HEK293 (cell line): ENCODE measurements around the gene GPR146.

Experiments
- CTCF ChIA-PET: fragments of 350-600 bp; formaldehyde crosslinking; extraction: SDS; loops from one replicate; lab custom pipeline; 2021; ENCODE audit warnings: antibody characterized with exemption; lab: Yijun Ruan, JAX
- POLR2A ChIA-PET: fragments of 300-600 bp; formaldehyde crosslinking; extraction: SDS; loops from one replicate; lab custom pipeline; 2020; ENCODE audit warnings: antibody characterized with exemption, inconsistent platforms; lab: Yijun Ruan, JAX
- H3K27ac ChIP-seq: fragments of 200-500 bp; sonication (Bioruptor generic); 2 replicates; pipeline ENCODE4 v1.5.1; 2014; ENCODE audit warnings: low read depth, low read length, control low read depth, inconsistent platforms; ENCODE audit errors: extremely low read depth
- H3K36me3 ChIP-seq, 2 experiments: fragments of 200-500 bp in 1 of 2; sonication (Bioruptor generic) in 1 of 2; 1 replicate in 1 of 2; 2 replicates in 1 of 2; pipeline ENCODE4 v1.5.1; 2014 to 2017; ENCODE audit warnings: inconsistent platforms in 2 of 2, low read length in 2 of 2; ENCODE audit not compliant: control insufficient read depth in 2 of 2, insufficient read depth in 1 of 2
- H3K4me1 ChIP-seq: fragments of 200-500 bp; sonication (Bioruptor generic); 2 replicates; pipeline ENCODE4 v1.5.1; 2014; ENCODE audit warnings: mild to moderate bottlenecking, low read length, inconsistent platforms; ENCODE audit not compliant: control insufficient read depth, insufficient read depth
- H3K4me3 ChIP-seq: 2 replicates; pipeline ENCODE4 v1.5.1; 2011; ENCODE audit warnings: low read depth, mild to moderate bottlenecking, control low read depth, low read length, moderate library complexity
- H3K9me3 ChIP-seq: fragments of 200-500 bp; sonication (Bioruptor generic); 2 replicates; pipeline ENCODE4 v1.5.1; 2014; ENCODE audit warnings: low read depth, low read length, inconsistent platforms; ENCODE audit not compliant: control insufficient read depth, insufficient read depth
- BCL11A ChIP-seq: fragments of 450-650 bp; formaldehyde crosslinking; IDR thresholded peaks from 2 replicates; pipeline ENCODE4 v1.5.1; 2016; ENCODE audit warnings: low read depth, missing biosample characterization, missing genetic modification characterization
- BCL11B ChIP-seq: fragments of 450-650 bp; formaldehyde crosslinking; IDR thresholded peaks from 2 replicates; pipeline ENCODE4 v1.5.1; 2016; ENCODE audit warnings: low read depth, missing biosample characterization, missing genetic modification characterization
- KLF1 ChIP-seq: fragments of 450-650 bp; formaldehyde crosslinking; IDR thresholded peaks from 2 replicates; pipeline ENCODE4 v1.5.1; 2016; ENCODE audit warnings: missing biosample characterization, missing genetic modification characterization
- KLF10 ChIP-seq: fragments of 450-650 bp; IDR thresholded peaks from 2 replicates; pipeline ENCODE4 v1.5.1; 2018; ENCODE audit warnings: missing biosample characterization, mild to moderate bottlenecking, missing genetic modification characterization
- KLF8 ChIP-seq: fragments of 450-650 bp; formaldehyde crosslinking; IDR thresholded peaks from 2 replicates; pipeline ENCODE4 v1.5.1; 2016; ENCODE audit warnings: missing biosample characterization, missing genetic modification characterization
- KLF9 ChIP-seq: fragments of 450-650 bp; formaldehyde crosslinking; IDR thresholded peaks from 2 replicates; pipeline ENCODE4 v1.5.1; 2016; ENCODE audit warnings: missing biosample characterization, missing genetic modification characterization, low read depth
- SP2 ChIP-seq: fragments of 450-650 bp; formaldehyde crosslinking; IDR thresholded peaks from 2 replicates; pipeline ENCODE4 v1.5.1; 2016; ENCODE audit warnings: missing biosample characterization, missing genetic modification characterization
- ZFP69B ChIP-seq: fragments of 450-650 bp; formaldehyde crosslinking; IDR thresholded peaks from 2 replicates; pipeline ENCODE4 v1.5.1; 2016; ENCODE audit warnings: missing biosample characterization, missing genetic modification characterization
- ZIC2 ChIP-seq: fragments of 450-650 bp; formaldehyde crosslinking; IDR thresholded peaks from 2 replicates; pipeline ENCODE4 v1.5.1; 2016; ENCODE audit warnings: missing biosample characterization, missing genetic modification characterization
- ZNF266 ChIP-seq: fragments of 450-650 bp; formaldehyde crosslinking; IDR thresholded peaks from 2 replicates; pipeline ENCODE4 v1.5.1; 2016; ENCODE audit warnings: missing biosample characterization, missing genetic modification characterization, low read depth
- ZNF560 ChIP-seq: fragments of 450-650 bp; formaldehyde crosslinking; IDR thresholded peaks from 2 replicates; pipeline ENCODE4 v1.5.1; 2017; ENCODE audit warnings: missing biosample characterization, missing genetic modification characterization, borderline replicate concordance
- ZNF629 ChIP-seq: fragments of 450-650 bp; formaldehyde crosslinking; IDR thresholded peaks from 2 replicates; pipeline ENCODE4 v1.5.1; 2017; ENCODE audit warnings: missing biosample characterization, missing genetic modification characterization
- ZNF768 ChIP-seq: fragments of 450-650 bp; formaldehyde crosslinking; IDR thresholded peaks from 2 replicates; pipeline ENCODE4 v1.5.1; 2018; ENCODE audit warnings: missing biosample characterization, mild to moderate bottlenecking, missing genetic modification characterization
- TF ChIP-seq, protein P1 (sequence below): fragments of 450-650 bp; formaldehyde crosslinking; IDR thresholded peaks from 2 replicates; pipeline ENCODE4 v1.5.1; 2016; ENCODE audit warnings: missing biosample characterization, missing genetic modification characterization
- TF ChIP-seq, protein P2 (sequence below): fragments of 450-650 bp; formaldehyde crosslinking; IDR thresholded peaks from 2 replicates; pipeline ENCODE4 v1.5.1; 2016; ENCODE audit warnings: missing biosample characterization, missing genetic modification characterization
- TF ChIP-seq, protein P3 (sequence below): fragments of 450-650 bp; formaldehyde crosslinking; IDR thresholded peaks from 2 replicates; pipeline ENCODE4 v1.5.1; 2016; ENCODE audit warnings: missing biosample characterization, missing genetic modification characterization

The GPR146 gene

DNA sequence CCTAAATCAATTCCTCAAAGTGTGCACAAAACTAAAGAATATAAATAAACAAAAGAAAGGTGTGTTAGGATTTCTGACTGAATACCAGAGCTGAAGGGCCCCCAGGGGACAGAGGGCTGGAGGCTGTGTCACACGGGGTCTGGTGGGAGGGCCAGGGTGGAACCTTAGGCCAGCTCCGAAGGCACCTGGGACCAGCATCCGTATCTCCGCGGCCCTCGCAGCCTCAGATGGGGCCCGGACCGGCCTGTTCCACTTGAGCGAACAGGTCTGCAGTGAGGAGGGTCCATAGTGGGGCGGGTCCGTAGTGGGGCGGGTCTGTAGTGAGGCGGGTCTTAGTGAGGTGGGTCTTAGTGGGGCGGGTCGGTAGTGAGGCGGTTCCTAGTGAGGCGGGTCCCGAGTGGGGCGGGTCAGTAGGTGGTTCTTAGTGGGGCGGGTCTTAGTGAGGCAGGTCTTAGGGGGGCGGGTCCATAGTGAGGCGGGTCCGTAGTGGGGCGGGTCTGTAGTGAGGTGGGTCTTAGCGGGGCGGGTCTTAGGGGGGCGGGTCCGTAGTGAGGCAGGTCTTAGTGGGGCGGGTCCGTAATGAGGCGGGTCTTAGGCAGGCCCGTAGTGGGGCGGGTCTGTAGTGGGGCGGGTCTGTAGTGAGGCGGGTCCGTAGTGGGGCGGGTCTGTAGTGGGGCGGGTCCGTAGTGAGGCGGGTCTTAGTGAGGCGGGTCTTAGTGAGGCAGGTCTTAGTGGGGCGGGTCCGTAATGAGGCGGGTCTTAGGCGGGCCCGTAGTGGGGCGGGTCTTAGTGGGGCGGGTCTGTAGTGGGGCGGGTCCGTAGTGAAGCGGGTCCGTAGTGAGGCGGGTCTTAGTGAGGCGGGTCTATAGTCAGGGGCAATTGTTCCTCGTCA lies 15.1 kb downstream of the GPR146 start:
- POLR2A ChIA-PET: no interaction called here
- no peaks in the 10 kb centered on the region for H3K4me1 ChIP-seq

DNA sequence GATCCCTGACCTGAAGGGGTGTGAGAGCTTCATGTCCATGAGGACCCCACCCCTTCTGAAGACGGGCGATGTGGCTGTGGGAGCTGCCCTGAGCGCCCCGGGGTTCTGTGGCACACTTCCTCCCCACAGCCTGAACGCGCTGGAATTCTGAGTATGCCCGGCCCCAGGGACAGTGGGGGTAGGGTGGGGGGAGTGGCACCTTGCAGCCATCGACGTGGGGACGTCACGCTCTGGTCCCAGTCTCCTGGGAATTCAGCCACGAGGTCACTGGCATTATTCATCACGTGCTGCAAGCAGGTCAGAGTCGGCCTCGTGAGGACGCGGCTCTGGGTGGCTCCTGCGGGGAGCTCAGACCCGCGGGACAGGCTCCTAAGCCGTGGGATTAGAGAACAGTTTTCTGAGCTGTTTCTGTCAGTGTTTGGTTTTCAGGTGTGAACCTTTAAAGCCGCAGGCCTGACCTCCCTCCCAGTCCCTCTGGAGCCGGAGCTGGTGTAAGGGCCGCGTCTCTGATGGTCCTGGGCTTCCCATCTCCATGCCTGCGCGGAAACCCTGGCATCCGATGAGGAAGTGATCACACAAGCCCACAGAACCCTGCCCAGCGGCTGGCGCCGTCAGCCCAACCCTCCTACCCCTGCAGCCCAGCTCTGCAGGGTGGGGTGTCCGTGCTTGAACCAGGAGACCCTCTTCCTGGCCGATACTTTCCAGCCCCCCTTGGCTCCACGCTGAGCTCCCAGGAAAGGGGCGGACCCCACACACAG lies 16.1 kb downstream of the GPR146 start:
- CTCF ChIA-PET: interaction anchor here (0.7 to 2.2 kb wide), 4 partner anchors 26 to 151 kb away, joined by 3 to 10 read pairs (median 3); no protein-coding TSS in a partner anchor

More for the DNA sequence above, 15.1 kb downstream of the GPR146 start:
- Histone ChIP-seq H3K9me3 (no peaks in the 10 kb centered on the region), H3K4me3 (no peak overlapping the region), H3K27ac (no peak overlapping the region), H3K36me3 (peaks cover 0 to 7% of the 10 kb centered on the region in 2 experiments; a peak in 1 of 3 replicates)
- TF ChIP-seq ZNF266 (no peak), KLF10 (tag by site-specific recombination) (peak; percentile 29; the same call in 1 of the 2 replicates), KLF1 (peak; percentile 64), BCL11B (tag by site-specific recombination) (no peak), KLF8 (tag by site-specific recombination) (peak; percentile 97), KLF9 (tag by site-specific recombination) (0 out of 2 replicates have a peak, but pooled peaks have one; percentile 24), SP2 (peak; percentile 65)
- TF ChIP-seq, protein P1, sequence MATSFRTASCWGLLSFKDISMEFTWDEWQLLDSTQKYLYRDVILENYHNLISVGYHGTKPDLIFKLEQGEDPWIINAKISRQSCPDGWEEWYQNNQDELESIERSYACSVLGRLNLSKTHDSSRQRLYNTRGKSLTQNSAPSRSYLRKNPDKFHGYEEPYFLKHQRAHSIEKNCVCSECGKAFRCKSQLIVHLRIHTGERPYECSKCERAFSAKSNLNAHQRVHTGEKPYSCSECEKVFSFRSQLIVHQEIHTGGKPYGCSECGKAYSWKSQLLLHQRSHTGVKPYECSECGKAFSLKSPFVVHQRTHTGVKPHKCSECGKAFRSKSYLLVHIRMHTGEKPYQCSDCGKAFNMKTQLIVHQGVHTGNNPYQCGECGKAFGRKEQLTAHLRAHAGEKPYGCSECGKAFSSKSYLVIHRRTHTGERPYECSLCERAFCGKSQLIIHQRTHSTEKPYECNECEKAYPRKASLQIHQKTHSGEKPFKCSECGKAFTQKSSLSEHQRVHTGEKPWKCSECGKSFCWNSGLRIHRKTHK (tag by site-specific recombination): no peak
- TF ChIP-seq, protein P2, sequence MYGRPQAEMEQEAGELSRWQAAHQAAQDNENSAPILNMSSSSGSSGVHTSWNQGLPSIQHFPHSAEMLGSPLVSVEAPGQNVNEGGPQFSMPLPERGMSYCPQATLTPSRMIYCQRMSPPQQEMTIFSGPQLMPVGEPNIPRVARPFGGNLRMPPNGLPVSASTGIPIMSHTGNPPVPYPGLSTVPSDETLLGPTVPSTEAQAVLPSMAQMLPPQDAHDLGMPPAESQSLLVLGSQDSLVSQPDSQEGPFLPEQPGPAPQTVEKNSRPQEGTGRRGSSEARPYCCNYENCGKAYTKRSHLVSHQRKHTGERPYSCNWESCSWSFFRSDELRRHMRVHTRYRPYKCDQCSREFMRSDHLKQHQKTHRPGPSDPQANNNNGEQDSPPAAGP (tag by site-specific recombination): peak; percentile 74; the same call in 1 of the 2 replicates
- CTCF ChIA-PET: interaction anchor here (1.5 to 2.2 kb wide), 2 partner anchors 14 to 66 kb away, joined by 10 read pairs; partner anchors contain the start of gene GPR146

DNA sequence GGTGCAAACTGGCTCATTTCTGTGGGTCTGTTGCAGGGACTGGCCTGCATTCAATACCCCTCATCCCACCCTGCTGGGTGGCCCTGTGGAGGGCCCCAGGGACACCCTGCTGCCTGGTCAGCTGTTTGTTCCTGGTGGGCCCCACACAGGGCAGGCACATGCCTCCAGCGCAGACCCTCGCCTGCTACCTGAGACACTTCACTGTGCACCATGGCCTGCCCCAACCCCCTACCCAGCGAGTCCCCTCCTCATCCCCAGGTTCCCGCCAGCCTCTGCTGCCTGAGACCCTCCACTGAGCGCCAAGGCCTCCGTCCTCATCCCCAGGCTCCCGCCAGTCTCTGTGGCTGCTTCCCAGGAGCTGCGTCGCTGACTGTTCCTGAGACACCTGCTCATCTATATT lies 16.8 kb downstream of the GPR146 start:
- Histone ChIP-seq H3K4me3 (no peak overlapping the region), H3K4me1 (no peaks in the 10 kb centered on the region), H3K36me3 (peaks cover 0 to 7% of the 10 kb centered on the region in 2 experiments; a peak in 1 of 3 replicates), H3K9me3 (no peaks in the 10 kb centered on the region), H3K27ac (no peak overlapping the region)
- no peak for TF ChIP-seq ZNF629 (tag by site-specific recombination)
- peak; percentile 52 for TF ChIP-seq ZIC2 (tag by site-specific recombination)
- TF ChIP-seq ZFP69B: 0 out of 2 replicates have a peak, but pooled peaks have one; percentile 28
- TF ChIP-seq, protein P3, sequence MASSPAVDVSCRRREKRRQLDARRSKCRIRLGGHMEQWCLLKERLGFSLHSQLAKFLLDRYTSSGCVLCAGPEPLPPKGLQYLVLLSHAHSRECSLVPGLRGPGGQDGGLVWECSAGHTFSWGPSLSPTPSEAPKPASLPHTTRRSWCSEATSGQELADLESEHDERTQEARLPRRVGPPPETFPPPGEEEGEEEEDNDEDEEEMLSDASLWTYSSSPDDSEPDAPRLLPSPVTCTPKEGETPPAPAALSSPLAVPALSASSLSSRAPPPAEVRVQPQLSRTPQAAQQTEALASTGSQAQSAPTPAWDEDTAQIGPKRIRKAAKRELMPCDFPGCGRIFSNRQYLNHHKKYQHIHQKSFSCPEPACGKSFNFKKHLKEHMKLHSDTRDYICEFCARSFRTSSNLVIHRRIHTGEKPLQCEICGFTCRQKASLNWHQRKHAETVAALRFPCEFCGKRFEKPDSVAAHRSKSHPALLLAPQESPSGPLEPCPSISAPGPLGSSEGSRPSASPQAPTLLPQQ: 0 out of 2 replicates have a peak, but pooled peaks have one; percentile 37
- TF ChIP-seq ZNF768 (tag by site-specific recombination): no peak
- TF ChIP-seq BCL11A: no peak
- ChIA-PET CTCF (interaction anchor here (0.7 to 2.2 kb wide), 4 partner anchors 25 to 116 kb away, joined by 3 to 10 read pairs (median 4); no protein-coding TSS in a partner anchor), POLR2A (no interaction called here)

More for the DNA sequence above, 16.1 kb downstream of the GPR146 start:
- peaks cover 0 to 7% of the 10 kb centered on the region in 2 experiments; a peak in 1 of 3 replicates for H3K36me3 ChIP-seq
- no peaks in the 10 kb centered on the region for H3K4me1 ChIP-seq
- no peaks in the 10 kb centered on the region for H3K9me3 ChIP-seq
- no peak overlapping the region for H3K27ac ChIP-seq
- POLR2A ChIA-PET: no interaction called here
- TF ChIP-seq, protein P2 (tag by site-specific recombination): 0 out of 2 replicates have a peak, but pooled peaks have one; percentile 41
- no peak for TF ChIP-seq ZNF560 (tag by site-specific recombination)
- H3K4me3 ChIP-seq: no peak overlapping the region
